HG03354 (cell line): ENCODE data around the gene CAPN9.

Source experiments
- ATAC-seq: cut with Tn5 transposase; IDR thresholded peaks from one replicate; pipeline ENCODE4 v1.9.1; 2021; ENCODE audit warnings: mild to moderate bottlenecking; ENCODE audit not compliant: unreplicated experiment, poor library complexity, severe bottlenecking

CAPN9 gene

GRCh38 chr1:230744382-230744781, 2.8 kb upstream of the CAPN9 start:
- no peak for ATAC-seq

GRCh38 chr1:230745071-230745470, 2.1 kb upstream of the CAPN9 start:
- no peak for ATAC-seq

- ATAC-seq, result no peak
Measured at GRCh38 chr1:230746617-230747016, 571 bp upstream of the CAPN9 start.

- ATAC-seq, result no peak
Measured at GRCh38 chr1:230747890-230748800, 957 bp downstream of the CAPN9 start.

- ATAC-seq, result no peak
Measured at GRCh38 chr1:230749150-230749549, 2.0 kb downstream of the CAPN9 start.

GRCh38 chr1:230749635-230750034, 2.4 kb downstream of the CAPN9 start:
- no peak for ATAC-seq

GRCh38 chr1:230750576-230750975, 3.4 kb downstream of the CAPN9 start:
- no peak for ATAC-seq

GRCh38 chr1:230750986-230751625, 3.9 kb downstream of the CAPN9 start:
- ATAC-seq, result no peak

GRCh38 chr1:230752407-230752806, 5.2 kb downstream of the CAPN9 start:
- ATAC-seq, result no peak

- no peak for ATAC-seq
Measured at GRCh38 chr1:230753191-230753585, 6.0 kb downstream of the CAPN9 start.

GRCh38 chr1:230753586-230754251, 6.5 kb downstream of the CAPN9 start:
- ATAC-seq, result no peak

- no peak for ATAC-seq
Measured at GRCh38 chr1:230754796-230755195, 7.6 kb downstream of the CAPN9 start.

GRCh38 chr1:230757856-230758708, 10.9 kb downstream of the CAPN9 start:
- no peak for ATAC-seq

GRCh38 chr1:230758709-230759368, 11.7 kb downstream of the CAPN9 start:
- ATAC-seq, result no peak

GRCh38 chr1:230759369-230760065, 12.3 kb downstream of the CAPN9 start:
- ATAC-seq, result no peak

GRCh38 chr1:230760360-230760827, 13.2 kb downstream of the CAPN9 start:
- no peak for ATAC-seq

GRCh38 chr1:230761443-230762167, 14.4 kb downstream of the CAPN9 start:
- no peak for ATAC-seq
